ENCODE measurements around the gene COL6A5. TPM values are rescaled to one million over a fixed set of nuclear protein-coding genes. Genes with fewer than 3 reads are reported as not detected.
A peak's percentile ranks its signal among the peaks of the same experiment; 100 is the strongest.

COL6A5 gene
- total RNA-seq, 2 donors from 2014 or later, result not detected

- Histone ChIP-seq H3K9me3 (no peaks in the 10 kb centered on the region), H3K36me3 (replicated peaks in 1 of 2; ENCODE audit: insufficient read depth in 1 of 2, low read depth in 2 of 2) (no peaks in the 10 kb centered on the region), H3K4me3 (no peak overlapping the region), H3K27me3 (no peaks in the 10 kb centered on the region), H3K27ac (no peak overlapping the region), H3K4me1 (no peaks in the 10 kb centered on the region)
- DNase-seq, result no peak
- no peak for ATAC-seq
- intact Hi-C loops (cut with DNase I), result no loop called here
- TF ChIP-seq POLR2A (IDR thresholded peaks at IDR 0.05), result no peak
- no peak for TF ChIP-seq CTCF (IDR thresholded peaks at IDR 0.05)
- 33 to 43% methylated on average over 3 of the region's 3 CpGs for WGBS, 2 donors
Observed at GRCh38 chr3:130470126-130470525, 124.7 kb downstream of the COL6A5 start.

GRCh38 chr3:130473416-130473815, 127.9 kb downstream of the COL6A5 start:
- Histone ChIP-seq H3K27ac (no peak overlapping the region), H3K4me1 (no peaks in the 10 kb centered on the region), H3K36me3 (replicated peaks in 1 of 2; ENCODE audit: insufficient read depth in 1 of 2, low read depth in 2 of 2) (no peaks in the 10 kb centered on the region), H3K4me3 (no peak overlapping the region), H3K27me3 (no peaks in the 10 kb centered on the region), H3K9me3 (no peaks in the 10 kb centered on the region)
- intact Hi-C loops (cut with DNase I), result no loop called here
- no peak for TF ChIP-seq CTCF (IDR thresholded peaks at IDR 0.05)
- TF ChIP-seq POLR2A (IDR thresholded peaks at IDR 0.05), result no peak
- no peak for ATAC-seq
- WGBS, 2 donors, result 44 to 73% methylated on average over 2 of the region's 2 CpGs
- DNase-seq, result no peak

- DNase-seq (peak in 3 of 4 donors; percentile 15 to 48 (median 42)), ATAC-seq (peak; percentile 52)
- H3K4me3 ChIP-seq, result no peak overlapping the region
- H3K36me3 ChIP-seq (replicated peaks in 1 of 2; ENCODE audit: insufficient read depth in 1 of 2, low read depth in 2 of 2), result no peaks in the 10 kb centered on the region
- no peaks in the 10 kb centered on the region for H3K27me3 ChIP-seq
- no peaks in the 10 kb centered on the region for H3K9me3 ChIP-seq
- H3K4me1 ChIP-seq, result no peaks in the 10 kb centered on the region
- intact Hi-C loops (cut with DNase I), result no loop called here
- no peak for TF ChIP-seq POLR2A (IDR thresholded peaks at IDR 0.05)
- peak in 6 of 7 experiments; percentile 15 to 53 (median 41) for TF ChIP-seq CTCF (IDR thresholded peaks at IDR 0.05)
- 16 to 24% methylated on average over 4 of the region's 4 CpGs for WGBS, 2 donors
- no peak overlapping the region for H3K27ac ChIP-seq
Observed at GRCh38 chr3:130480736-130481135, 135.3 kb downstream of the COL6A5 start.

- Histone ChIP-seq H3K4me3 (no peak overlapping the region), H3K27me3 (no peaks in the 10 kb centered on the region), H3K9me3 (no peaks in the 10 kb centered on the region), H3K27ac (no peak overlapping the region), H3K4me1 (peaks cover 22% of the 10 kb centered on the region), H3K36me3 (replicated peaks in 1 of 2; ENCODE audit: insufficient read depth in 1 of 2, low read depth in 2 of 2) (no peaks in the 10 kb centered on the region)
- ATAC-seq (peak; percentile 35), DNase-seq (peak in 1 of 4 donors; percentile 10)
- TF ChIP-seq POLR2A (IDR thresholded peaks at IDR 0.05) (no peak), CTCF (IDR thresholded peaks at IDR 0.05) (no peak)
- intact Hi-C loops (cut with DNase I), result no loop called here
- 20 to 36% methylated on average over 1 of the region's 1 CpG for WGBS, 2 donors
Observed at GRCh38 chr3:130488288-130488687, 142.8 kb downstream of the COL6A5 start.

GRCh38 chr3:130488769-130489450, 143.4 kb downstream of the COL6A5 start:
- intact Hi-C loops (cut with DNase I), result no loop called here
- DNase-seq (no peak), ATAC-seq (no peak)
- Histone ChIP-seq H3K4me3 (no peak overlapping the region), H3K9me3 (no peaks in the 10 kb centered on the region), H3K27ac (no peak overlapping the region), H3K4me1 (peaks cover 22% of the 10 kb centered on the region), H3K36me3 (replicated peaks in 1 of 2; ENCODE audit: insufficient read depth in 1 of 2, low read depth in 2 of 2) (no peaks in the 10 kb centered on the region), H3K27me3 (no peaks in the 10 kb centered on the region)
- TF ChIP-seq POLR2A (IDR thresholded peaks at IDR 0.05) (no peak), CTCF (IDR thresholded peaks at IDR 0.05) (no peak)
- WGBS, 2 donors, result 26% methylated on average over 2 of the region's 2 CpGs
